Stimulated activated CD4-positive, alpha-beta T cell treated with anti-CD3 and anti-CD28 coated beads, Interleukin-12 subunit alpha, Interleukin-12 subunit beta, amount 100 ng/mL, for 4 hours (primary cell): ENCODE data around the gene OR2Y1.
"Not testable (repeated sequence)": the region's sequence is repeated elsewhere in the genome, so short reads cannot be mapped to it uniquely, and the experiment has no call there.

Experiments used
- DNase-seq: peaks from one replicate; pipeline ENCODE4 v3.0.0-alpha.2; 2020

OR2Y1 gene

GRCh38 chr5:180736536-180736935 is 3.3 kb downstream of the OR2Y1 start:
- DNase-seq = no peak

- DNase-seq = no peak
These were observed 14.9 kb downstream of the OR2Y1 start for GRCh38 chr5:180724944-180725343.

- no peak for DNase-seq
These were observed 15.9 kb downstream of the OR2Y1 start for GRCh38 chr5:180723936-180724335.

GRCh38 chr5:180720486-180720885 is 19.4 kb downstream of the OR2Y1 start:
- DNase-seq = no peak

- DNase-seq = no peak
These were observed 20.1 kb downstream of the OR2Y1 start for GRCh38 chr5:180719781-180720180.

GRCh38 chr5:180718810-180719453 is 20.9 kb downstream of the OR2Y1 start:
- DNase-seq = peak; percentile 6

GRCh38 chr5:180717989-180718388 is 21.9 kb downstream of the OR2Y1 start:
- no peak for DNase-seq

- no peak for DNase-seq
These were observed 35.5 kb downstream of the OR2Y1 start for GRCh38 chr5:180704362-180704761.

- no peak for DNase-seq
These were observed 35.9 kb downstream of the OR2Y1 start for GRCh38 chr5:180703912-180704311.

GRCh38 chr5:180703371-180703770 is 36.5 kb downstream of the OR2Y1 start:
- not testable (repeated sequence) for DNase-seq

- not testable (repeated sequence) for DNase-seq
These were observed 39.4 kb downstream of the OR2Y1 start for GRCh38 chr5:180700440-180700839.

GRCh38 chr5:180699042-180699441 is 40.8 kb downstream of the OR2Y1 start:
- DNase-seq = no peak

- no peak for DNase-seq
These were observed 43.7 kb downstream of the OR2Y1 start for GRCh38 chr5:180696116-180696515.

GRCh38 chr5:180692429-180692828 is 47.4 kb downstream of the OR2Y1 start:
- DNase-seq = no peak

- no peak for DNase-seq
These were observed 48.8 kb downstream of the OR2Y1 start for GRCh38 chr5:180691046-180691445.

GRCh38 chr5:180690562-180690961 is 49.3 kb downstream of the OR2Y1 start:
- no peak for DNase-seq

- no peak for DNase-seq
These were observed 50.1 kb downstream of the OR2Y1 start for GRCh38 chr5:180689775-180690174.
